ENCODE results near the gene FER1L5. TPM values are rescaled to one million over a fixed set of nuclear protein-coding genes. Genes with fewer than 3 reads are reported as not detected.

FER1L5 gene
- total and polyA plus RNA-seq, 12 donors = 0.02 to 0.87 (median 0.14) TPM; not detected in 1

GRCh38 chr2:96669539-96670215 lies 27.1 kb downstream of the FER1L5 start:
- no peaks in the 10 kb centered on the region for H3K36me3 ChIP-seq (replicated peaks in 1 of 2)
- no peak for DNase-seq
- TF ChIP-seq, protein P1, sequence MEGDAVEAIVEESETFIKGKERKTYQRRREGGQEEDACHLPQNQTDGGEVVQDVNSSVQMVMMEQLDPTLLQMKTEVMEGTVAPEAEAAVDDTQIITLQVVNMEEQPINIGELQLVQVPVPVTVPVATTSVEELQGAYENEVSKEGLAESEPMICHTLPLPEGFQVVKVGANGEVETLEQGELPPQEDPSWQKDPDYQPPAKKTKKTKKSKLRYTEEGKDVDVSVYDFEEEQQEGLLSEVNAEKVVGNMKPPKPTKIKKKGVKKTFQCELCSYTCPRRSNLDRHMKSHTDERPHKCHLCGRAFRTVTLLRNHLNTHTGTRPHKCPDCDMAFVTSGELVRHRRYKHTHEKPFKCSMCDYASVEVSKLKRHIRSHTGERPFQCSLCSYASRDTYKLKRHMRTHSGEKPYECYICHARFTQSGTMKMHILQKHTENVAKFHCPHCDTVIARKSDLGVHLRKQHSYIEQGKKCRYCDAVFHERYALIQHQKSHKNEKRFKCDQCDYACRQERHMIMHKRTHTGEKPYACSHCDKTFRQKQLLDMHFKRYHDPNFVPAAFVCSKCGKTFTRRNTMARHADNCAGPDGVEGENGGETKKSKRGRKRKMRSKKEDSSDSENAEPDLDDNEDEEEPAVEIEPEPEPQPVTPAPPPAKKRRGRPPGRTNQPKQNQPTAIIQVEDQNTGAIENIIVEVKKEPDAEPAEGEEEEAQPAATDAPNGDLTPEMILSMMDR (IDR thresholded peaks at IDR 0.05) = no peak
- no peak for TF ChIP-seq POLR2A (IDR thresholded peaks at IDR 0.05)
- intact Hi-C loops (cut with DNase I) = no loop called here
- H3K4me1 ChIP-seq (replicated peaks in 1 of 2) = peaks cover 0 to 9% of the 10 kb centered on the region in 2 donors
- H3K27me3 ChIP-seq = no peaks in the 10 kb centered on the region
- H3K9me3 ChIP-seq (replicated peaks in 1 of 3) = no peaks in the 10 kb centered on the region
- H3K27ac ChIP-seq = no peak overlapping the region
- 86 to 90% (median 88%) methylated on average over 13 to 15 of the region's 15 CpGs for WGBS, 4 donors
- H3K4me3 ChIP-seq = no peak overlapping the region

DNA sequence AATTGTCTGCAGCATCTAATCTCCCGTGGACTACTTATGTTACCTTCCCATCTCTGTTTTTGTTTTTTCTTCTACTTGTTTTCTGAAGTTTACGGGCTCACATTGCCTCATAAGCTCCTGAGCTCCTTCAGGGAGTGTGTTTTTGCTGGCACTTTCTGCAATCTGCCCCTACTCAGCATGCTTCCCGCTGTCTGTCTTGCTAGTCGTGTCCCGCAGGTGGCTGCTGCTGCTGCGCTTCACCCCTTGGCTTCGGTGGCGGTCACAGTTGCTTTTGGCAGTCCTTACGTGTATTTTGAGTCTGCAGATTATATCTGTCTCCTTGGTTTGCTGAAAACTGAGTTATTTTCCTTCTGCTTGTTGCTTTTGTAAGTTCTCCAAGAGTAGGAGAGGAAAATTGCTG lies 37.3 kb downstream of the FER1L5 start:
- DNase-seq = no peak
- no peak overlapping the region for H3K27ac ChIP-seq
- no peak for TF ChIP-seq POLR2A (IDR thresholded peaks at IDR 0.05)
- TF ChIP-seq, protein P1 (IDR thresholded peaks at IDR 0.05) = no peak
- no peaks in the 10 kb centered on the region for H3K4me1 ChIP-seq (replicated peaks in 1 of 2)
- H3K4me3 ChIP-seq = no peak overlapping the region
- no peaks in the 10 kb centered on the region for H3K9me3 ChIP-seq (replicated peaks in 1 of 3)
- intact Hi-C loops (cut with DNase I) = no loop called here
- 50 to 72% (median 61%) methylated on average over 9 of the region's 9 CpGs for WGBS, 4 donors
- no peaks in the 10 kb centered on the region for H3K27me3 ChIP-seq
- H3K36me3 ChIP-seq (replicated peaks in 1 of 2) = no peaks in the 10 kb centered on the region

GRCh38 chr2:96680561-96681141 lies 38.1 kb downstream of the FER1L5 start:
- TF ChIP-seq POLR2A (IDR thresholded peaks at IDR 0.05) = no peak
- TF ChIP-seq, protein P1 (IDR thresholded peaks at IDR 0.05) = no peak
- Histone ChIP-seq H3K36me3 (replicated peaks in 1 of 2) (no peaks in the 10 kb centered on the region), H3K4me1 (replicated peaks in 1 of 2) (no peaks in the 10 kb centered on the region), H3K27ac (no peak overlapping the region), H3K9me3 (replicated peaks in 1 of 3) (no peaks in the 10 kb centered on the region), H3K27me3 (no peaks in the 10 kb centered on the region), H3K4me3 (no peak overlapping the region)
- intact Hi-C loops (cut with DNase I) = no loop called here
- no peak for DNase-seq
- 57 to 67% (median 60%) methylated on average over 5 of the region's 5 CpGs for WGBS, 4 donors

DNA sequence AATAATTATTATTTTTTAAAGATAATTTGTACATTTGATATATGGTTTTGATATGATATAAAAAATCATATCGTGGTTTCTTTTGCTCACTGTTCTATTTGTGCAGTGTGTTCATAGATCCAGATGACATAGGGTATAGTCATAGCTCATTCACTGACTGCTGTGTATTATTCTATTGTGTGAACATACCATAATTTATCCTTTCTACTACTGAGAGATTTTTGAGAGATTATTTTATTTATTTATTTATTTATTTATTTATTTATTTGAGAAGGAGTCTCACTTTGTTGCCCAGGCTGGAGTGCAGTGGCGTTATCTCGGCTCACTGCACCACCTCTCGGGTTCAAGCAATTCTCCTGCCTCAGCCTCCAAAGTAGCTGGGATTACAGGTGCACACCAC lies 39.0 kb downstream of the FER1L5 start:
- 85 to 90% (median 87%) methylated on average over 4 of the region's 4 CpGs for WGBS, 4 donors
- no peak for TF ChIP-seq POLR2A (IDR thresholded peaks at IDR 0.05)
- TF ChIP-seq, protein P1 (IDR thresholded peaks at IDR 0.05) = no peak

More for the DNA sequence above, 39.0 kb downstream of the FER1L5 start:
- no peaks in the 10 kb centered on the region for H3K9me3 ChIP-seq (replicated peaks in 1 of 3)
- intact Hi-C loops (cut with DNase I) = no loop called here
- no peak overlapping the region for H3K4me3 ChIP-seq
- no peaks in the 10 kb centered on the region for H3K4me1 ChIP-seq (replicated peaks in 1 of 2)
- no peaks in the 10 kb centered on the region for H3K36me3 ChIP-seq (replicated peaks in 1 of 2)
- DNase-seq = no peak
- H3K27me3 ChIP-seq = no peaks in the 10 kb centered on the region
- H3K27ac ChIP-seq = no peak overlapping the region

Data from adrenal gland (tissue), 12 donors.